Islet of Langerhans (tissue), 1 donor: Measurements from ENCODE around the gene GOLIM4.
"Not testable (repeated sequence)": the region's sequence is repeated elsewhere in the genome, so short reads cannot be mapped to it uniquely, and the experiment has no call there.

Experiments used
- FAIRE-seq: peaks from one replicate; lab custom pipeline; 2011; peaks lifted over from hg19 to GRCh38; lab: Jason Lieb, UNC

Gene GOLIM4

DNA sequence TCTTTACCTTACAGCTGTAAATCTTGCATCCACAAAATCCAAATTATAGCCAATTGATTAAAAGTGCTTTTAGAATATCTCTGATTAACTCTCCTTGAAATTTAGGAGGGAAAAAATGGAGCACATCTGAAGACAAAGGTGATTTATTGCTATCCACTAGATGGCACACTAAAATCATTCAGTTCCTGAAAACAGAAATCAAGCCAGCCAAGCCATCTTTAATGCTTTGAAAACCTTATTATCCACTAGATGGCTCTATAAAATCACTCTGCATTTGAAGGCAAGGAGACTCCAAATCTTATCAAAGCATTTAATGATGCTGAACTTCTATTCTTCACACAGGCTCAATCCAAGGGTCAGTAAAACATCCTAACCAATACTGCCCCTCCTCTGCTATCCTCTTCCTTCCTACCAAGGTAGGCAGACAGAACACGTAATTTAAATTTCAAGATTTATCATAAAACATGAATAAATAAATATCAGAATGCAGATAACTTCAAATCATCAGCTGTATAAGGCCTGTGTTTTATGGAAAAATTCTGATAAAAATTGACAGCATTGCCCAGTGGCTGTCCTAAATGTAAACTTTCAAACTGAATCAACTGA lies 48.4 kb downstream of the GOLIM4 start:
- peak; percentile 100 for FAIRE-seq

DNA sequence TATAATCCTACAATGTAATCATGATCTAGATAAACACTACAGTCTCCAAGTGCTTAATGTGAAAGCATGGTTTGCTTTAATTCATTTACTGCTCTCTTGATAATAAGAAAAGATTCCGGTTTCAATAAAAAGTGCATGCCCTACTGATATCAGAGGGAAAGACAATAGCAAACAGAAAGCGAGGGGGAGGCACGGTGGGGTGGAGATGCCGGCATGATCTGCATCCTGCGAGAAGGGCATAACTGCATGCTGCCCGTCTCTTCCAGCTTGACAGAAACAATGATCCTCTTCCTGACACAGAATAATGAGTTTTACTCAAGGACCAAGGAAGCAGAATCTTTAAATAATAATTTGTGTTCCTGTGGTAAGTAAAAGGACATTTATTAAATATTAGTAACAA lies 51.7 kb downstream of the GOLIM4 start:
- FAIRE-seq: no peak

DNA sequence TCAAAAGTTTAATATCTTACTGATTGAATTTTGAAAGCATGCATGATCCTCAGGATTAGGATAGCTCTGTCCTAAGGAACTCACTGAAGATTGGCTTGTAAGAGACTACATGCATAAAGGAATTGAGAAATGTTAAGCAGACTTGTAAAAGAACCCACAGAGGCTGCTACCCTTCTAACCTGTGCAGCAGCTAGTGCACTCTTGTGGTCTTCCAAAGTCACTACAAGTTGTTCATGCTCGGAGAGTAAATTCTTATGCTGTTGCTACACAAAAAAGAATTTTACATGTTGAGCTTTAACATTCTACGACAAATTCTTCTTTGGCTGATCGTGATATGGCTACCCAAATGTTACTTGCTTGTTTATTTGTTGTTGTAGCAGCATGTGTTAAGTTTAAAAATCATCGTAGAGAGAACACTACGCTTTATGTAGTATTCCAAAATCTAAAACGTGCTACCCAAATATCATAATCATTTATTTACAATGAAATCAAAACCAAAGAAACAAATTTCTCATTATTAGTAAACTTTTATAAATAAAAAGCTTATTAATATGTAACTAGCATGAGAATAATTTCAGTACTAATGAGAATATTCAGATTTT lies 55.0 kb downstream of the GOLIM4 start:
- FAIRE-seq: no peak

DNA sequence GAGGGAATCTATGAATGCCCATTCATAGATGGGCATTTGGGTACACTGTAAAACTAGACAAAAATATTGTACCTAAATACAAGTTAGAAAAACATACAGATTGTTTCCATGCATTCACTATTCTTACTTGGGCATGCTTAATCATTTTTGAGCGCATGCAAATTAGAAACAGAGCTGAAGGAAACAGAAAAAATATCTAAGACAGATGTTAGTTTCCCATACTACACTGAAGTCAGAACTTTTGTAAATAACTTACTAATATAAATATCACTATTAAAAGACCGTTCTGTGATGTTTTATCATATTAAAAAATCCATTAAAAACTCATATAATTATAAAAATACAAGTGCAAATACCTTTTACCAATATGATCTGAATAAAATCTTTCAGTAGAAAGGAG lies 58.7 kb downstream of the GOLIM4 start:
- no peak for FAIRE-seq

DNA sequence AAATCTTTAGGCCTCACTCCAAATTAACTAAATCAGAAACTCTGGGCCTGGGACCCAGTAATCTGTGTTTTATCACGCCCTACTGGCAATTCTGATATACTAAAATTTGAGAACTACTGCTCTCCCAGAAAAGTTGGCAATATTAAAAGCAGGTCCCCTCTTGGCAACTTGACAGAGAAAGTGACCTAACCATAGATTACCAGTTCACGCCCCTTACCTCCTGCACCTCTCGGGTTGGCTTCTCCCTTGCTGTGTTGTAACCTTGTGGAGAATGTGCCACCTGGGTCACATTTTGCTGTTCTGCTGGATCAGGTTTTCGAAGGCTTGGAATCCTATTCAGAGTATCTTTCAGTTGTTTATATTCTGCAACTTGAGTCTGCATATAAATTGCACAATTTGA lies 59.1 kb downstream of the GOLIM4 start:
- no peak for FAIRE-seq

DNA sequence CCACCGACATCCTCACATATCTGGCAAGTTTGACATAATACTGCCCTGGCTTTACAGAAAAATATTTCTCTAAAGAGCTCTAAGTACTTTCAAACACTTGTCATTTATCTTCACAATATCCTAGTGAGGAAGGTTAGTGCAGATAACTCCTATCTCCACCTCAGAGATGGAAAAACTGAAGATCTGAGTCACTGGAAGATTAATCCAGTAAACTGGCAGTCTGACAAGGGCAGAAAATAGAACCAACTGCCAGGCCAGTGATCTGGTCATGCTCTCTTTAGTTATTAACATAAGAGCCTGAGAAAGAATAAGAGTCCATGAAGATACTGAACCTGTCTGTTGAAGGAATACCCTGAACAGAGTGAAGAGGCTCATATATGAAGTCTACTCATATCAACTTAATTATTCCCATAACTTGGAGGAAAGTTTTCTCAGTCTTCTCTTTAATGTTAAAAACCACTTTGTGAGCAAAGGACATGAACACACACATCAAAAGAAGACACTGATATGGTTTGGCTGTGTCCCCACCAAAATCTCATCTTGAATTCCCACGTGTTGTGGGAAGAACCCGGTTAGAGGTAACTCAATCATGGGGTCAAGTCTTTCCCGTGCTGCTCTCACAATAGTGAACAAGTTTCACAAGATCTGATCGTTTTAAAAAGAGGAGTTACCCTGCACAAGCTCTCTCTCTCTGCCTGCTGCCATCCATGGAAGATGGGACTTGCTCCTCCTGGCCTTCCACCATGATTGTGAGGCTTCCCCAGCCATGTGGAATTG lies 61.4 kb downstream of the GOLIM4 start:
- FAIRE-seq: no peak

DNA sequence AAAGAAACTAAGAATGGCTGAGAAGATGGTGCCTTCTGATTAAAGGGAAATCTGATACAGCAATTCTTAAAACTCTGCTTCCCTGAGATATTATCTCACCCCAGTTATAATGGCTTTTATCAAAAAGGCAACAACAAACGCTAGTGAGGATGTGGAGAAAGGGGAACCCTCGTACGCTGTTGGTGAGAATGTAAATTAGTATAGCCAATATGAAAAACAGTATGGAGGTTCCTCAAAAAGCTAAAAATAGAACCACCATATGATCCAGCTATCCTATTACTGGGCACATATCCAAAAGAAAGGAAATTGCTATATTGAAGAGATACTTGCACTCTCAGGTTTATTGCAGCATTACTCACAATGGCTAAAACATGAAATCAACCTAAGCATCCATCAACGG lies 65.1 kb downstream of the GOLIM4 start:
- FAIRE-seq: no peak

DNA sequence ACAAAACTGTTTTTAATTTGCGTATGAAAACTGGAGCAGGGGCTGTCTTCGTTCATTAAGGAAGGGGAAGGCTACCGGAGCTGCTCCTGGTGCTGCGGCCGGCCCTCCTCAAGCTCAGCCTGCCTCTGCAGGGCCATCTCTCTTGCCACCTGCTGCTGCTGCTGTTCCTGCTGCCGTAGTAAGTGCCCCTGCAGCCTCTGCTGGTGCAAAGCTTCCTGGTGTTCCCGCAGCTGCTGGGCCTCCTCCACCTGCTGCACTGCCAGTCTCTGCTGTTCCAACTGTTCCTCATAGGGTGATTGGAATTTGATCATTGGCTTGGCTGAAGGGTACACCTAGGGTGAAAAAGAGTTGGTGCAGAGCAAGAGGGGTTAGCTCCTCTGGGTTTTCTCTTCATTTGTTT lies 66.0 kb downstream of the GOLIM4 start:
- FAIRE-seq: no peak

DNA sequence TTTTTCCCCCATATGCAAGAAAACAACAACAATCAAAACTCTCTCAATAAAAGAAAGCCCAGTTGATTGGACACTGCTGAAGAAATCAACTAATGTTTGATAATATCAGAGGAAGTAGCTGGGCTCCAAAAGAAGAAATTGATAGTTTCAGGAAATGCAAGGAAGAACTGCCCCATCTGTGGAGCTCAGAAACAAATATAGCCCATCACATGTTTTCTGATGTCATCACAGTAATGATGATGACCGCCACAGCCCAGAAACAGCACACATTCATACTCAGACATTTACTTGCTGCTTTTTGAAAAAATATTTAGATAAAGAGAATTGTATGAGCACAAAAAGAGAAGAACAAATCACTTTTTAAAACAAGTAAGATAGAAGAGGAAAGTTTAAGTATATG lies 67.6 kb downstream of the GOLIM4 start:
- FAIRE-seq: no peak

DNA sequence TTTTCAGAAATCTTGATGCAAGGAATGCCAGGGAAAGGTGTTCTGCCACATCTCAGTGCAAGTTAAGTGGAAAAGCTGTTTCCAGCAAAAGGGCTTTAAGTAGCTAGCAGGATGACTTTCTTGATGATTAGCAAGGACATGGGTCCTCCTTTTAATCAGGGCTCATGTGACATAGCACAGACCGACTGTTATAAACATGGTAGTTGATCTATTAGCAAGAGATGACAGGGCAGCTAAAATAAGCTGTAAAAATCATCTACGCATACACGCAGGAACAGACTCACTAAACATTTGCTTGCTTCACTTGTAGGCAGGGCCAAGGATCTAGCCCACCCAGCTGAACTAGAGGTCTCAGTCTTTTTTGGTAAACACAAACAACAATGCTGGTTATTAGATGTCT lies 69.0 kb downstream of the GOLIM4 start:
- no peak for FAIRE-seq

DNA sequence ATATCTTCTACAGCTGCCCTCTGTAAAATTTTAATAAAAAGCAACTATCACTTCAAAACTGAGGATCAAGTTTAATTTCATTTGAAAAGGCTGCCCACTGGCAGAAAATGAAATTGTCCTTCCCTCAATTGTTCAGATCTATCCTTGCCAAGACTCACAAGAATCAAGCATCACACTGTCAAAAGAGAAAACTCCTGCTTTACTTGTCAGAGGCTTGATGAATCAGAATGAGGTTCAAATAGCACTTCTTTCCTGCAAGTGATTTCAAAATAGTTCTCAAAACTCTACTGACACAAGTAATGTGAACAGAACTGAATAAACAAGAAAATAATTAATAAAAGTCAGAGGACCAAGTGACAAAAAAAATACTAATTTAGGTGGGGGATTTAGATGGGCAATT lies 70.6 kb downstream of the GOLIM4 start:
- FAIRE-seq: peak; percentile 86

DNA sequence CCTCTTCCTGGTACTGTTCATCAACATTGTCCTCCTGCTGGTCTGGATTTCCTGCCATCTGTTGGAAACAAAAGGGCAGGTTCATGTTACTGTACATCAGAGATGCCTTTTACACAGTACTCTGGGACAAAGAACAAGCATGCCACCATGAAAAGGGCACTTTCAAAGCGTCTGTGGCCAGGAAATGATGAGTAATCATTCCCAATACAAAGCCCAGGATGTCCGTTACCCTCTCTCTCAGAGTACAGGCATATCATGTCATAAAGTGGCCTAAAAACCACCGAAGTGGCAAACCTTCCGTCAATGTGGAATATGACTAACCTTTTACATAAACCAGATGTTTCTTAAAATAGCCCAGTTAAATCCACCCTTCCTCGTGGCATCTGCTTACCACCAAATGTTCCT lies 71.2 kb downstream of the GOLIM4 start:
- FAIRE-seq: no peak

DNA sequence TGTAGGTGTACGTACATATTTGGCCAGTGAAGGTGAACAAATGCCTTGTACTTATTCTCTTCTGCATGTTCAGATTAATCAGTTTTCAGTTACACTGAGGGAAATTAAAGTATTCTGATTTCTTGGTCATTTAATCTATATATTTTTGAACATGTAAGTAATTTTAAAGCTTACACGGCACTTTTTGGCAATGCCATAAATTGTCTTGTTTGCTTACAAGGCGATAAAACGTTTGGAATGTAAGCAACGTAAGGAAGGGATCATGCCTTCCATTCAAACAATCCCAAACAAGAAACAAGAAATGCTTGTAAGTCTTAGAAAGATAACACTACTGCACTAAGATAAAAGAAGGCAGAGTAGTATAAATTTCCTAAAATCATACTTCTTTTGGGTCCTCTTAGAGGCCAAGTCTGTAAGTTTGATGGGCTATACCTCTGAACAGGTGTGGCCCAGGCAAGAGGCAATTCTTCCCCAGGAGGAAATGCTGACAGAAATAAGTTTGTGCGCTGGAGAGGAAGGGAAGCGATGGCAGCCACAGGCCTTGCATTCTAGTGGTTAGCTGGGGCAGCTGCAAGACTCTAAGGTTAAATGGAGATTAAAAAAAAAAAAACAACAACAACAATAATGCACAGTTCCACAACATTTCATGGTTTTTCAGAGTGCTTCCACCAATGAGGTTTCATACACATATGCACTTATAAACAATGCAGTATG lies 73.8 kb downstream of the GOLIM4 start:
- no peak for FAIRE-seq

DNA sequence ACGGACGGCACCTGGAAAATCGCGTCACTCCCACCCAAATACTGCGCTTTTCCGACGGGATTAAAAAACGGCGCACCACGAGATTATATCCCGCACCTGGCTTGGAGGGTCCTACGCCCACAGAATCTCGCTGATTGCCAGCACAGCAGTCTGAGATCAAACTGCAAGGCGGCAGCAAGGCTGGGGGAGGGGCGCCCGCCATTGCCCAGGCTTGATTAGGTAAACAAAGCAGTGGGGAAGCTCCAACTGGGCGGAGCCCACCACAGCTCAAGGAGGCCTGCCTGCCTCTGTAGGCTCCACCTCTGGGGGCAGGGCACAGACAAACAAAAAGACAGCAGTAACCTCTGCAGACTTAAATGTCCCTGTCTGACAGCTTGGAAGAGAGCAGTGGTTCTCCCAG lies 84.4 kb downstream of the GOLIM4 start:
- not testable (repeated sequence) for FAIRE-seq

DNA sequence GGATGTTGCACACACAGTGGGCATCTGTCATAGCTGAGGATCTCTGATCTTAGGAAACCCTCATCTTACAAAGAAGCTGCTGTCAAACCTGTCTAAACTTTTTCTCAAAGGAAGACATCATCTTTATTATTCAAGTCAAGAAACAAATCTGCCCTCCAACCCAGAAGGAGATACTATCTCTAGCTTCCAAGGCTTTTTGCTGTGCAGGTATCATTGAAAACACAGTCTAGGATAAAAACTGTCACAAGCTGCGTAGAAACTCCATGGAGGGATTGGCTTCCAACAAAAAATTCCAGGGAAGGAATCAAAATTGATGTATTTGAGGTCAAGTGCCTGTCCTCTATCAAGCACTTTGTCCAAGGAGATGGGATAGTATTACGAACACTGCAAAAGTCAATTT lies 89.1 kb downstream of the GOLIM4 start:
- no peak for FAIRE-seq

DNA sequence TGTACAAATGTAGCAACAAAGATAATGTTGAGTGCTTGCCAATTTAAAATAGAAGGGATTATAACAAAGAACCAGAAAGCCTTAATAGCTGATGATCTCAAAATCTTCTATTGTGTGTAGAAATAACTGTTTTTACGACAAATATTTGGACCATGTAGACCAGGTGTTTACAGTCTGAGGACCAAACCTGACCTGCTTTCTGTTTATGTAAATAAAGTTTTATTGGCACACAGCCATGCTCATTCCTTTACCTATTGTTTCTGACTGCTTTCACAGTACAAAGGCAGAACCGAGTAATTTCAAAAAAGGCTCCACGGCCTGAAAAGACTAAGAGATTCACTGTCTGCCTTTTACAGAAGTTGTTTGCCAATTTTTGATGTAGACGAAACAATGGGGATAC lies 91.8 kb downstream of the GOLIM4 start:
- FAIRE-seq: no peak

DNA sequence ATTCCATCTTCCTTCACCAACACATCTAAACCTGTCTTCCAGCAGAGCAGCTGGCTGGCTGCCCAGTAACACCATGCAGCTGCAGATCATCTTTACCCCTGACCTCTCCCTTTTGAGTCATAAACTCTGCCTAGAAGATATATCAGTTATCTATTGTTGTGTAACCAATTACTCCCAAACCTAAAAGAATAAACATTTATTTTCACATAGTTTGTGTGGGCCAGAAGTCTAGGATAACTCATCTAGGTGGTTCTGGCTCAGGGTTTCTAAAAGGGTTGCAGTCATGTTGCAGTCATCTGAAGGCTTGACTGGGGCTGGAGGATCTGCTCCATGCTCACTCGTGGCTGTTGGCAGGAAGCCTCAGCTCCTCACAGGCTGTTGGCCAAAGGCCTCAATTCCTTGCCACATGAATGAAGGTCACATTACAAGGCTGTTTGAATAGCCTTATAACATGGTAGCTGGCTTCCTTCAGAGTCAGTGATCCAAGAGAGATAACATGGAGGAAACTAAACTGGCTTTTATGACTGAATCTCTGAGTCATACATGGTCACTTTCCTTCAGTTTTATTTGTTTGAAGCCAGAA lies 92.8 kb downstream of the GOLIM4 start:
- FAIRE-seq: no peak

DNA sequence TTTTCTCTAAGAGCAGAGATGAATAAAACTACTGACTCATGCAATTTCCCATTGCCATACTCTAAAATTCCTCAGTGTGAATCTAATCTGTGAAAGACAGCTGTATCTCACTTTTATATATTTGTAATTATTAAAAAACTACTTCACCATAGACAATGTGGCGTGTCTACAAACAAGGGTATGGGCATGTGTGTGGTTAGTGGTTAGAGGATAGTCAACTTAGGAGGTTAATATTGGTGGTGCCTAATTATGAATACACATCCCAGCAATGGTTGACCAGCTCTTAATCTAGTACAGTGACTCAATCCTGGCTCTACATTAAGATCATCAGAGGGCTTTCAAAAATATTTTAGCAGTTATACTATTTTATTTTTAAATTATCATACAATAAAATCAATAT lies 94.5 kb downstream of the GOLIM4 start:
- FAIRE-seq: no peak

DNA sequence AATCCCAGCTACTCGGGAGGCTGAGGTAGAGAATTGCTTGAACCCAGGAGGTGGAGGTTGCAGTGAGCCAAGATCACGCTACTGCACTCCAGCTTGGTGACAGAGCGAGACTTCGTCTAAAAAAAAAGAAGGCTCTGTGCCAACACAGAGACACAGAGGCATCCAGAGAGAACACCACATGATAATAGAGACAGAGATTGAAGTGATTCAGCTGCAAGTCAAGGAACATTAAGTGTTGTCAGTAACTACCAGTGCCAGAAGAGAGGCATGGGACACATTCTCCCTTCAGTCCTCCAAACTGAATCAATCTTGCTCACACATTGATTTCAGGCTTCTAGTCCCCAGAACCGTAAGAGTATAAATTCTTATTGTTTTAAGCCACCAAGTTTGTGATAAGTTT lies 97.5 kb downstream of the GOLIM4 start:
- FAIRE-seq: no peak

DNA sequence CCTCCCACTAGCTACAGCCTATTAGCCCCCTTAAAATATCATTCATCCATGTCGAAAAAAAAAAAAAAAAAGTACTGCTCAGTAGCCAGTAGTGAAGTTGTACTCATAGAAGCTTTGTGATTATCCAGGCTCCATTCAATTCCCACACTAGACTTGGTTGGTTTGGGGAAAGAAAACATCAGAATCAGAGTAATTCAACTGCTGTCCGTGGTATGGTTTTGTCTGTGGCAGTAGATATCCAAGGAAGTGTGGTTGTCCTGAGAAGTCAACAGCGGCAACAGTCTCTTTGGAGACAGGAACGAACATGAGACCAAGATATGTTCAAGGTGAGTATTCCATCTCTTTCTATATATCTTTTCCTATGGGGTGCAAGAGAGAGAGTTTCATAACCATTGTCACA lies 99.2 kb downstream of the GOLIM4 start:
- FAIRE-seq: no peak

DNA sequence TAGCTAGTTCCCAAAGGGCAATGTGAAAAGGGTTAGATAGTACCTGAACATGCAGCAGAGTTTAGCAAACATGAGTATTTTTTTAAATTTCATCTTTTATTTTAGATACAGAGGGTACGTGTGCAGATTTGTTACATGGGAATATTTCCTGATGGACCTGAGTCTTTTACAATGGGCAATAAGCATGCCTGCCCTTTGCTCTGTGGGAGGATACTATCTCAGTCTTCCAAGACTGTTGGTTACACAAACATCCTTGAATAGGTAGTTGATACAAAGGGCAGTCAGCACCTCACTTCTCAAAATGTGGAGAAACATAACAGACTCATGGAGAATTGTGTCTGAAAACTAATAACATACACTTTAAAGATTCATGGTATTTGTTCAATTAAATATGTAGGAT lies 103.3 kb downstream of the GOLIM4 start:
- FAIRE-seq: no peak

DNA sequence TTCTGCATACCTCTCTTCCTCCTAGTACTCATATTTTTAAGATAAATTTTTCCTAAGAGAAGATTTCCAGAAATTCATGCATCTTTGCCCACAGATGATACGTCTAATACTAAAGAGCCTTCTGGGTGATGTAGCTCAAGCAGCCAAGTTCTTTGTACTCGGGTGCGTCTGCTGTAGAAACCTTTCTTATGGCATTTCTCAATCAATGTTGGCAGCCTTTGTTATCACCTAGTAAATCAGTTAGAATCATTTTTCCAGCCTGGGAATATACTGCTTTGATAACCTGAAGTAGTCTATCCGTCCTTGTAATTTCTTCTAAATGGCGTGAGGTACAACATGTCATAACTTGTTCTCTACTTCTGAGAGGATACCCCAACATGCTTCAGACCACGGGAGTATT lies 104.5 kb downstream of the GOLIM4 start:
- FAIRE-seq: no peak

DNA sequence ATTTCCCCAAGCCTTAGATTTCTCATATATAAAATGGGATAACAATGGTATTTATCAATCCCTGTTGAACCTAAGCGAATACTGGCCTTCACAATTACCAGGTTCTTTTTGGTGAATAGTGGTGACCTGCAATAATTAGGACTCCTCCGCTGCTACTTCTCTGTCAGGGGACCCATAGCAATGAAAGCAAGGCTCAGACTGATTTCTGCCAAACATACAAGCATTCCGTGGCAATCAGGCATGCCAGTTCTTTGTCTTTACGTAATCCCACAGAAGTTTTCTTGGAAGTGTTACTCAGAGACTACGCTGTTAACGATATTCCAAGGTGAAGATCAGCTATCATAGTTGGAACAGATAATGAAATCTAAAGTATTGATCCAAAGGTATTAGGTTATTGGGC lies 105.7 kb downstream of the GOLIM4 start:
- FAIRE-seq: no peak
